ENCODE results near the gene TMEM151B. TPM values are rescaled to one million over a fixed set of nuclear protein-coding genes. Genes with fewer than 3 reads are reported as not detected.

Gene TMEM151B
- total RNA-seq, 4 donors from 2014 or later, result 0.39 to 0.98 (median 0.46) TPM

DNA sequence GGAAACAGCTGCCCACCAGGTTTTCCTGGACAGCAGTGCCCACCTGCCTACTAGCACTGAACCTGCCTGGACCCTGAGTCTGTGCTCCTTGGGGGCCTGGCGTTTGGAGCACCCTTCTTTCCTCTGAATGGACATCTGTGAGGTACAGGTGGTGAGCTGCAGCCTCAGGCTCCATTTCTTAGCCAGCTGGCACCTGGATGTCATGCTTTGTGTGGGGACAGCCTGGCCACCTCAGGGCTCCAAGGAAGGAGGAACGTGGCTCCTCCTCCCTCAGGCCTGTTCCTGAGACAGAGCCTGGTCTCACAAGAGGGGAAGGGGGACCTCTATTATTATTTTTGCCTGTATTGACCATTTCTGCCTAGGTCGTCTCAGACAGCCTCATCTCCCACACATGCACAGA is 8.1 kb downstream of the TMEM151B start:
- Histone ChIP-seq H3K4me3 (no peak overlapping the region), H3K27me3 (peaks cover 0 to 77% (median 13%) of the 10 kb centered on the region in 4 donors), H3K27ac (replicated peaks in 1 of 4) (no peak overlapping the region), H3K36me3 (no peaks in the 10 kb centered on the region), H3K9me3 (no peaks in the 10 kb centered on the region), H3K4me1 (peaks cover 4 to 16% (median 13%) of the 10 kb centered on the region in 4 donors)
- no peak for DNase-seq (ENCODE audit: extremely low spot score)
- WGBS, result 68% methylated on average over 3 of the region's 3 CpGs
- TF ChIP-seq POLR2A (IDR thresholded peaks at IDR 0.05; ENCODE audit: low read depth), result no peak
- TF ChIP-seq, protein P1, sequence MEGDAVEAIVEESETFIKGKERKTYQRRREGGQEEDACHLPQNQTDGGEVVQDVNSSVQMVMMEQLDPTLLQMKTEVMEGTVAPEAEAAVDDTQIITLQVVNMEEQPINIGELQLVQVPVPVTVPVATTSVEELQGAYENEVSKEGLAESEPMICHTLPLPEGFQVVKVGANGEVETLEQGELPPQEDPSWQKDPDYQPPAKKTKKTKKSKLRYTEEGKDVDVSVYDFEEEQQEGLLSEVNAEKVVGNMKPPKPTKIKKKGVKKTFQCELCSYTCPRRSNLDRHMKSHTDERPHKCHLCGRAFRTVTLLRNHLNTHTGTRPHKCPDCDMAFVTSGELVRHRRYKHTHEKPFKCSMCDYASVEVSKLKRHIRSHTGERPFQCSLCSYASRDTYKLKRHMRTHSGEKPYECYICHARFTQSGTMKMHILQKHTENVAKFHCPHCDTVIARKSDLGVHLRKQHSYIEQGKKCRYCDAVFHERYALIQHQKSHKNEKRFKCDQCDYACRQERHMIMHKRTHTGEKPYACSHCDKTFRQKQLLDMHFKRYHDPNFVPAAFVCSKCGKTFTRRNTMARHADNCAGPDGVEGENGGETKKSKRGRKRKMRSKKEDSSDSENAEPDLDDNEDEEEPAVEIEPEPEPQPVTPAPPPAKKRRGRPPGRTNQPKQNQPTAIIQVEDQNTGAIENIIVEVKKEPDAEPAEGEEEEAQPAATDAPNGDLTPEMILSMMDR (IDR thresholded peaks at IDR 0.05), result no peak
- no peak for TF ChIP-seq POLR2AphosphoS5 (IDR thresholded peaks at IDR 0.05)
- no peak for TF ChIP-seq EP300 (IDR thresholded peaks at IDR 0.05)
- intact Hi-C loops (cut with DNase I), result no loop called here

DNA sequence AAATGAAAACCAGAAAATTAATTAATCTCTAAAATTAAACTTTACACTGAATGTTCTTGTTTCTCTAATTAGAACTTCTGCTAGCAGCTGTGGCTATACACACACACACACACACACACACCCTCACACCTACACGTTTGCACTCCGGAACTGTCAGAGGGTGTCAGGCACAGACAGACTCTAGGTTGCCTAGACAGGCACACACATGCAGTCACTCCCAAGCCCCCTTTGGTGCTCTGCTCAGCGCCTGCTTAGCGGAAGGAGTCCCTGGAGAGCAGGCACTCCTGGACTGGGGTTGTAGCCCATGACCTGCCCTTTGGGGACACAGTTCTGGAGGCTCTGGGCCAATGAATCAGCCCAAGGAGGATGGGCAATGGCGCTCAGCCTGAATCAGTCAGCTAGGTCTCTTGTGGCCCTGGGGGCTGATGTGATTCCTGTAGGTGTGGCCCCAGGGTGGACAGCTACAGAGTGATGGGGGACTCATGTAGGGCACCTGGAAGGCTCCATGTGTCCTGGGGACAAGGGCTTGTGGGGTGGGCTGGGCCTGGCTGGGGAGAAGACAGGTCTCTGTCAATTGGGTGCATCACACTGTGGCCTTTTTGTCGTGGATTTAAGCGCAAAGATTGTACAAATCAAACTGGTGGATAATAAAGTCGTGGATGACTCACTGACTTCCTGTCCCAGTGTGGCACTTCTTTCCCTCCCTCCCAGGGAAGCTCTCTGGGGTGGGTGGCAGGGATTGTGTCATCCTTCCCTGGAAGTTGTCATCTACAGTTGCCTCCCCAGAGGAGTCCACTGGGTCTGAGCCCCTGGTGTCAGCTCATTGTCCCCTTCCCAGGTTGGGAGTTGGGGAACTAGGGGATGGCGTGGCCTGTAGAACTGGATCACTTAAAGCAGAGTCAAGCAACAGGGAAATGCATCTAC is 8.8 kb downstream of the TMEM151B start:
- TF ChIP-seq POLR2A (IDR thresholded peaks at IDR 0.05; ENCODE audit: low read depth), result no peak
- H3K27ac ChIP-seq (replicated peaks in 1 of 4), result no peak overlapping the region
- WGBS, result 74% methylated on average over 9 of the region's 9 CpGs
- intact Hi-C loops (cut with DNase I), result no loop called here
- no peak overlapping the region for H3K4me3 ChIP-seq
- H3K9me3 ChIP-seq, result no peaks in the 10 kb centered on the region
- no peaks in the 10 kb centered on the region for H3K36me3 ChIP-seq
- H3K27me3 ChIP-seq, result peaks cover 0 to 73% (median 12%) of the 10 kb centered on the region in 4 donors
- no peak for DNase-seq (ENCODE audit: extremely low spot score)
- peaks cover 4 to 16% (median 13%) of the 10 kb centered on the region in 4 donors for H3K4me1 ChIP-seq

GRCh38 chr6:44284121-44284520 is 13.9 kb downstream of the TMEM151B start:
- peaks cover 0 to 75% (median 1%) of the 10 kb centered on the region in 4 donors for H3K27me3 ChIP-seq
- H3K27ac ChIP-seq (replicated peaks in 1 of 4), result no peak overlapping the region
- no peaks in the 10 kb centered on the region for H3K4me1 ChIP-seq
- H3K4me3 ChIP-seq, result no peak overlapping the region
- no peak for DNase-seq (ENCODE audit: extremely low spot score)
- H3K9me3 ChIP-seq, result no peaks in the 10 kb centered on the region
- H3K36me3 ChIP-seq, result no peaks in the 10 kb centered on the region
- WGBS, result 47% methylated on average over 2 of the region's 2 CpGs
- TF ChIP-seq POLR2AphosphoS5 (IDR thresholded peaks at IDR 0.05) (no peak), POLR2A (IDR thresholded peaks at IDR 0.05; ENCODE audit: low read depth) (no peak), EP300 (IDR thresholded peaks at IDR 0.05) (no peak)
- TF ChIP-seq, protein P1 (IDR thresholded peaks at IDR 0.05), result no peak
- intact Hi-C loops (cut with DNase I), result no loop called here

DNA sequence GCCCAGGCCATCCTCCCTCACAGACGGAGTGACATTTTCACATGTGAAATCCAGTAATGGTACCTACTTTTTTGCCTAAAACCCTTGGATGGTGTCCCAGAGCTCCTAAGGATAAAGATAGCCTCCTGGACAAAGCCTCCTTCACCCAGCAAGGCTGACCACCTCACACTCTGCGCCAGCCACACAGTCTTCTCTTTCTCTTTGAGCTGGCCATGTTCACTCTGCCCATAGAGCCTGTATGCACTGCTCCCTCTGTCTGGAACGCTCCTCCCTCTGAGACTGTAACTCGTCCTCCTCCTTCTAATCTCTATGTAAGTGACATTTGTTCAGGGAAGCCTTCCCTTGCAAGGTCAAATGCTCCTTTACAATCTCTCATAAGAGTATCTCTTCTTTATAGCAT is 14.6 kb downstream of the TMEM151B start:
- Histone ChIP-seq H3K27ac (replicated peaks in 1 of 4) (no peak overlapping the region), H3K4me1 (no peaks in the 10 kb centered on the region), H3K4me3 (no peak overlapping the region), H3K27me3 (peaks cover 0 to 79% (median 5%) of the 10 kb centered on the region in 4 donors), H3K36me3 (no peaks in the 10 kb centered on the region), H3K9me3 (no peaks in the 10 kb centered on the region)
- WGBS, result 62% methylated on average over 4 of the region's 4 CpGs
- intact Hi-C loops (cut with DNase I), result no loop called here
- TF ChIP-seq, protein P1 (IDR thresholded peaks at IDR 0.05), result no peak
- DNase-seq (ENCODE audit: extremely low spot score), result no peak

DNA sequence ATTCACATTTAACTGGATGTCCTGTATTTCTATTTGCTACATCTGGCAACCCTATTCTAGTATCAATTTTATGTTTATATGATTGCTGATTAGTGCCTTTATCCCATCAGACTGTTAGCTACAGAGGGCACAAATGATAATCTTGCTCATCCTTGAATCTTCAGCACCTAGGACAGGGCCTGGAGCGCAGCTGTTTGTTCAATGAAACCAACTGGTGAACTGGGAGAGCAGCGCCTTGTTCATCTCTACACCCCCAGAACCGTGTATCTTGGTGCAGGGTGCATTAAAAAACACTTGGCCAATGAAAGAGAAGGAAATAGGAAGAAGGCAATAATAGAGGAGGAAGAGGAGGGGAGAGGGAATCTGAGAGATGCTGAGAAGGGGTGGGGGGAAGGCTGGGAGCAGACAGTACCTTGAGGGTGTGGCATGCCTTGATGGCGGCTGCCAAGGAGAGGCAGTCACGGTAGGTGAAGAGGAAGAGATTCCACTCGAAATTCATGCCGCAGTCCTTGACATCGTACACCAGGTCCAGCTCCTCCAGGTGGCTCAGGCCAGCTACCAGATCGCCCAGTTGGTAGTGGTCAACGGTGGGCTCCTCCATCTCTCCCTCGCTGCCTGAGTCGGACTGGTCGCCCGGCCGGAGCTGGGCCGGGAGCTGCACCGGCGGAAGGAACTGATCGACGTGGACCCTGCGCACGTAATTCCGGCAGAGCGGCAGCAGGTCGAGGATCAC is 15.5 kb downstream of the TMEM151B start:
- WGBS, result 63% methylated on average over 21 of the region's 25 CpGs
- TF ChIP-seq EP300 (IDR thresholded peaks at IDR 0.05), result no peak
- TF ChIP-seq, protein P1 (IDR thresholded peaks at IDR 0.05), result no peak
- TF ChIP-seq POLR2A (IDR thresholded peaks at IDR 0.05; ENCODE audit: low read depth), result no peak
- TF ChIP-seq POLR2AphosphoS5 (IDR thresholded peaks at IDR 0.05), result no peak
- Histone ChIP-seq H3K4me1 (no peaks in the 10 kb centered on the region), H3K4me3 (no peak overlapping the region), H3K9me3 (no peaks in the 10 kb centered on the region), H3K36me3 (no peaks in the 10 kb centered on the region), H3K27me3 (peaks cover 0 to 80% (median 7%) of the 10 kb centered on the region in 4 donors), H3K27ac (replicated peaks in 1 of 4) (no peak overlapping the region)
- intact Hi-C loops (cut with DNase I), result no loop called here
- no peak for DNase-seq (ENCODE audit: extremely low spot score)

All from esophagus muscularis mucosa (tissue), 4 donors.